HEK293 (cell line): ENCODE results near the gene DNAJB8.

ENCODE experiments used
- CTCF ChIA-PET: fragments of 350-600 bp; formaldehyde crosslinking; extraction: SDS; loops from one replicate; lab custom pipeline; 2021; ENCODE audit warnings: antibody characterized with exemption; lab: Yijun Ruan, JAX
- POLR2A ChIA-PET: fragments of 300-600 bp; formaldehyde crosslinking; extraction: SDS; loops from one replicate; lab custom pipeline; 2020; ENCODE audit warnings: antibody characterized with exemption, inconsistent platforms; lab: Yijun Ruan, JAX
- H3K27ac ChIP-seq: fragments of 200-500 bp; sonication (Bioruptor generic); 2 replicates; pipeline ENCODE4 v1.5.1; 2014; ENCODE audit warnings: low read depth, low read length, control low read depth, inconsistent platforms; ENCODE audit errors: extremely low read depth
- H3K36me3 ChIP-seq, 2 experiments: fragments of 200-500 bp in 1 of 2; sonication (Bioruptor generic) in 1 of 2; 1 replicate in 1 of 2; 2 replicates in 1 of 2; pipeline ENCODE4 v1.5.1; 2014 to 2017; ENCODE audit warnings: inconsistent platforms in 2 of 2, low read length in 2 of 2; ENCODE audit not compliant: control insufficient read depth in 2 of 2, insufficient read depth in 1 of 2
- H3K4me1 ChIP-seq: fragments of 200-500 bp; sonication (Bioruptor generic); 2 replicates; pipeline ENCODE4 v1.5.1; 2014; ENCODE audit warnings: mild to moderate bottlenecking, low read length, inconsistent platforms; ENCODE audit not compliant: control insufficient read depth, insufficient read depth
- H3K4me3 ChIP-seq: 2 replicates; pipeline ENCODE4 v1.5.1; 2011; ENCODE audit warnings: low read depth, mild to moderate bottlenecking, control low read depth, low read length, moderate library complexity
- H3K9me3 ChIP-seq: fragments of 200-500 bp; sonication (Bioruptor generic); 2 replicates; pipeline ENCODE4 v1.5.1; 2014; ENCODE audit warnings: low read depth, low read length, inconsistent platforms; ENCODE audit not compliant: control insufficient read depth, insufficient read depth
- BCL11A ChIP-seq: fragments of 450-650 bp; formaldehyde crosslinking; IDR thresholded peaks from 2 replicates; pipeline ENCODE4 v1.5.1; 2016; ENCODE audit warnings: low read depth, missing biosample characterization, missing genetic modification characterization
- GFI1B ChIP-seq: fragments of 450-650 bp; formaldehyde crosslinking; IDR thresholded peaks from 2 replicates; pipeline ENCODE4 v1.5.1; 2016; ENCODE audit warnings: missing biosample characterization, missing genetic modification characterization
- GLIS1 ChIP-seq: fragments of 450-650 bp; formaldehyde crosslinking; IDR thresholded peaks from 2 replicates; pipeline ENCODE4 v1.5.1; 2016; ENCODE audit warnings: missing biosample characterization, missing genetic modification characterization
- GLIS2 ChIP-seq: fragments of 450-650 bp; formaldehyde crosslinking; IDR thresholded peaks from 2 replicates; pipeline ENCODE4 v1.5.1; 2016; ENCODE audit warnings: missing biosample characterization, missing genetic modification characterization
- HOXC10 ChIP-seq: sonication (generic); formaldehyde crosslinking; IDR thresholded peaks from 2 replicates; pipeline ENCODE4 v1.8.1; 2023; ENCODE audit warnings: mild to moderate bottlenecking, missing genetic modification reagents
- HOXD13 ChIP-seq: sonication (generic); formaldehyde crosslinking; IDR thresholded peaks from 2 replicates; pipeline ENCODE4 v1.8.0; 2022; ENCODE audit warnings: missing genetic modification reagents, borderline replicate concordance
- KLF1 ChIP-seq: fragments of 450-650 bp; formaldehyde crosslinking; IDR thresholded peaks from 2 replicates; pipeline ENCODE4 v1.5.1; 2016; ENCODE audit warnings: missing biosample characterization, missing genetic modification characterization
- ZEB2 ChIP-seq: fragments of 450-650 bp; formaldehyde crosslinking; IDR thresholded peaks from 2 replicates; pipeline ENCODE4 v1.5.1; 2016; ENCODE audit warnings: missing biosample characterization, missing genetic modification characterization
- ZIC2 ChIP-seq: fragments of 450-650 bp; formaldehyde crosslinking; IDR thresholded peaks from 2 replicates; pipeline ENCODE4 v1.5.1; 2016; ENCODE audit warnings: missing biosample characterization, missing genetic modification characterization
- ZNF10 ChIP-seq: fragments of 450-650 bp; formaldehyde crosslinking; IDR thresholded peaks from 2 replicates; pipeline ENCODE4 v1.5.1; 2017; ENCODE audit warnings: missing biosample characterization, missing genetic modification characterization
- ZNF112 ChIP-seq: fragments of 450-650 bp; formaldehyde crosslinking; IDR thresholded peaks from 2 replicates; pipeline ENCODE4 v1.5.0; 2017; ENCODE audit warnings: missing biosample characterization, missing genetic modification characterization
- ZNF114 ChIP-seq: fragments of 450-650 bp; formaldehyde crosslinking; IDR thresholded peaks from 2 replicates; pipeline ENCODE4 v1.5.0; 2017; ENCODE audit warnings: missing biosample characterization, missing genetic modification characterization
- ZNF157 ChIP-seq: fragments of 450-650 bp; formaldehyde crosslinking; IDR thresholded peaks from 2 replicates; pipeline ENCODE4 v1.5.1; 2016; ENCODE audit warnings: missing biosample characterization, missing genetic modification characterization
- ZNF184 ChIP-seq: fragments of 450-650 bp; IDR thresholded peaks from 2 replicates; pipeline ENCODE4 v1.5.1; 2018; ENCODE audit warnings: missing biosample characterization, mild to moderate bottlenecking, missing genetic modification characterization
- ZNF24 ChIP-seq: fragments of 450-650 bp; formaldehyde crosslinking; IDR thresholded peaks from 2 replicates; pipeline ENCODE4 v1.5.1; 2016; ENCODE audit warnings: missing biosample characterization, missing genetic modification characterization
- ZNF366 ChIP-seq: fragments of 450-650 bp; formaldehyde crosslinking; conservative IDR thresholded peaks from 2 replicates; pipeline ENCODE4 v1.5.1; 2016; ENCODE audit warnings: missing biosample characterization, missing genetic modification characterization
- ZNF391 ChIP-seq: fragments of 450-650 bp; formaldehyde crosslinking; IDR thresholded peaks from 2 replicates; pipeline ENCODE4 v1.5.1; 2016; ENCODE audit warnings: low read depth, missing biosample characterization, missing genetic modification characterization, borderline replicate concordance
- ZNF521 ChIP-seq: fragments of 450-650 bp; formaldehyde crosslinking; IDR thresholded peaks from 2 replicates; pipeline ENCODE4 v1.5.1; 2017; ENCODE audit warnings: missing biosample characterization, mild to moderate bottlenecking, missing genetic modification characterization
- ZNF623 ChIP-seq: fragments of 450-650 bp; formaldehyde crosslinking; IDR thresholded peaks from 2 replicates; pipeline ENCODE4 v1.5.1; 2016; ENCODE audit warnings: missing biosample characterization, missing genetic modification characterization
- ZNF624 ChIP-seq: fragments of 450-650 bp; formaldehyde crosslinking; IDR thresholded peaks from 2 replicates; pipeline ENCODE4 v1.5.1; 2017; ENCODE audit warnings: missing biosample characterization, missing genetic modification characterization
- ZNF654 ChIP-seq: fragments of 450-650 bp; formaldehyde crosslinking; IDR thresholded peaks from 2 replicates; pipeline ENCODE4 v1.5.1; 2016; ENCODE audit warnings: low read depth, missing biosample characterization, missing genetic modification characterization
- ZNF664 ChIP-seq: fragments of 450-650 bp; formaldehyde crosslinking; IDR thresholded peaks from 2 replicates; pipeline ENCODE4 v1.5.1; 2016; ENCODE audit warnings: missing biosample characterization, missing genetic modification characterization
- ZNF785 ChIP-seq: fragments of 450-650 bp; formaldehyde crosslinking; IDR thresholded peaks from 2 replicates; pipeline ENCODE4 v1.5.1; 2016; ENCODE audit warnings: missing biosample characterization, missing genetic modification characterization
- ZXDB ChIP-seq: fragments of 450-650 bp; formaldehyde crosslinking; IDR thresholded peaks from 2 replicates; pipeline ENCODE4 v1.5.1; 2016; ENCODE audit warnings: missing biosample characterization, missing genetic modification characterization
- TF ChIP-seq, protein P1 (sequence below): fragments of 450-650 bp; formaldehyde crosslinking; IDR thresholded peaks from 2 replicates; pipeline ENCODE4 v1.5.1; 2016; ENCODE audit warnings: missing biosample characterization, missing genetic modification characterization, borderline replicate concordance
- TF ChIP-seq, protein P2 (sequence below): sonication (generic); formaldehyde crosslinking; IDR thresholded peaks from 2 replicates; pipeline ENCODE4 v1.8.1; 2022; ENCODE audit warnings: mild to moderate bottlenecking, moderate library complexity, missing genetic modification reagents
- TF ChIP-seq, protein P3 (sequence below): fragments of 450-650 bp; formaldehyde crosslinking; IDR thresholded peaks from 2 replicates; pipeline ENCODE4 v1.5.1; 2016; ENCODE audit warnings: missing biosample characterization, missing genetic modification characterization
- TF ChIP-seq, protein P4 (sequence below): fragments of 450-650 bp; formaldehyde crosslinking; IDR thresholded peaks from 2 replicates; pipeline ENCODE4 v1.5.1; 2016; ENCODE audit warnings: missing biosample characterization, missing genetic modification characterization

DNAJB8 gene

DNA sequence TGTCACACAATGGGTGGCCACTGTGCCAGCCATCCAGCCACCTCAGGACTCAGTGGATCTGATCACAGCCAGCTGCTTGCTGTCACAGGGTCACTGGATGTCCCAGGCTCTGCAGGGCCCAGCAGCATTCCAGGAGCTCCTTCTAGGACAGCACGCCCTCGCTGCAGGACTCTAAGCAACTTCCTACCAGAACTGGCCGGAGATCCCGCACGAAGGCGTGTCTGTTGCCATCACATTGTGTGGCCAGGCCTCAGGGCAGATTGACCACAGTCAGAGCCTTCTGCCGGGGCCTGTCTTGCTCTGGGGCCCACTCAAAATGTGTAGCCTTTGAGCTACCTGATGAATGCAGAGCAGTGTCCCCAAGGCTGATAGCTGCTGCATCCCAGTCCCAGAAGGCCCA is 24.6 kb downstream of the DNAJB8 start (continued):
- TF ChIP-seq, protein P1, sequence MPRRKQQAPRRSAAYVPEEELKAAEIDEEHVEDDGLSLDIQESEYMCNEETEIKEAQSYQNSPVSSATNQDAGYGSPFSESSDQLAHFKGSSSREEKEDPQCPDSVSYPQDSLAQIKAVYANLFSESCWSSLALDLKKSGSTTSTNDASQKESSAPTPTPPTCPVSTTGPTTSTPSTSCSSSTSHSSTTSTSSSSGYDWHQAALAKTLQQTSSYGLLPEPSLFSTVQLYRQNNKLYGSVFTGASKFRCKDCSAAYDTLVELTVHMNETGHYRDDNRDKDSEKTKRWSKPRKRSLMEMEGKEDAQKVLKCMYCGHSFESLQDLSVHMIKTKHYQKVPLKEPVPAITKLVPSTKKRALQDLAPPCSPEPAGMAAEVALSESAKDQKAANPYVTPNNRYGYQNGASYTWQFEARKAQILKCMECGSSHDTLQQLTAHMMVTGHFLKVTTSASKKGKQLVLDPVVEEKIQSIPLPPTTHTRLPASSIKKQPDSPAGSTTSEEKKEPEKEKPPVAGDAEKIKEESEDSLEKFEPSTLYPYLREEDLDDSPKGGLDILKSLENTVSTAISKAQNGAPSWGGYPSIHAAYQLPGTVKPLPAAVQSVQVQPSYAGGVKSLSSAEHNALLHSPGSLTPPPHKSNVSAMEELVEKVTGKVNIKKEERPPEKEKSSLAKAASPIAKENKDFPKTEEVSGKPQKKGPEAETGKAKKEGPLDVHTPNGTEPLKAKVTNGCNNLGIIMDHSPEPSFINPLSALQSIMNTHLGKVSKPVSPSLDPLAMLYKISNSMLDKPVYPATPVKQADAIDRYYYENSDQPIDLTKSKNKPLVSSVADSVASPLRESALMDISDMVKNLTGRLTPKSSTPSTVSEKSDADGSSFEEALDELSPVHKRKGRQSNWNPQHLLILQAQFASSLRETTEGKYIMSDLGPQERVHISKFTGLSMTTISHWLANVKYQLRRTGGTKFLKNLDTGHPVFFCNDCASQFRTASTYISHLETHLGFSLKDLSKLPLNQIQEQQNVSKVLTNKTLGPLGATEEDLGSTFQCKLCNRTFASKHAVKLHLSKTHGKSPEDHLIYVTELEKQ (tag by site-specific recombination): no peak
- TF ChIP-seq ZNF391 (tag by site-specific recombination) (no peak), HOXC10 (CRISPR knock-in tag) (no peak), ZNF24 (tag by site-specific recombination) (no peak)
- TF ChIP-seq, protein P2, sequence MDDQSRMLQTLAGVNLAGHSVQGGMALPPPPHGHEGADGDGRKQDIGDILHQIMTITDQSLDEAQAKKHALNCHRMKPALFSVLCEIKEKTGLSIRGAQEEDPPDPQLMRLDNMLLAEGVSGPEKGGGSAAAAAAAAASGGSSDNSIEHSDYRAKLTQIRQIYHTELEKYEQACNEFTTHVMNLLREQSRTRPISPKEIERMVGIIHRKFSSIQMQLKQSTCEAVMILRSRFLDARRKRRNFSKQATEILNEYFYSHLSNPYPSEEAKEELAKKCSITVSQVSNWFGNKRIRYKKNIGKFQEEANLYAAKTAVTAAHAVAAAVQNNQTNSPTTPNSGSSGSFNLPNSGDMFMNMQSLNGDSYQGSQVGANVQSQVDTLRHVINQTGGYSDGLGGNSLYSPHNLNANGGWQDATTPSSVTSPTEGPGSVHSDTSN (CRISPR knock-in tag): no peak

DNA sequence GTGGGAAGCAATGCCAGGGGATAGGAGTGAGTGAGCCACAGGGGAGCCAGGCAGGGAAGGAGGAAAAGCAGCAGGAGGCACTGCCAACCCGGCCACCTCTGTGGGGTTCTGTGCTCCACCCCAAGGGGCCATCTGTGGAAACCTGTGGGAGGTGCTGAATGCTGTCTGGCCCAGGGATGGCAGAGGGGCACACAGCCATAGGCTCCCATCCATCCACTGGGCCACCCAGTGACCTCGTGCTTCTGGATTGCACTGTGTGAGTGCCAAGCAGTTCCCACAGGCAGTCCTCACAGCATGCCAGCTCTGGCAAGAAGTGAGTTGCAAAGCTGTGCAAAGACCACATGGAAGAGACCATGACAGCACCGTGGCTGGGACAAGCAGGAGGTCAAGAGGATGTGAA is 27.5 kb downstream of the DNAJB8 start:
- Histone ChIP-seq H3K36me3 (no peaks in the 10 kb centered on the region), H3K4me1 (no peaks in the 10 kb centered on the region), H3K9me3 (no peaks in the 10 kb centered on the region), H3K27ac (no peak overlapping the region), H3K4me3 (no peak overlapping the region)
- CTCF ChIA-PET: interaction anchor here (0.6 kb wide), 2 partner anchors 29 to 53 kb away, joined by 3 read pairs; no protein-coding TSS in a partner anchor
- POLR2A ChIA-PET: no interaction called here
- TF ChIP-seq, protein P3, sequence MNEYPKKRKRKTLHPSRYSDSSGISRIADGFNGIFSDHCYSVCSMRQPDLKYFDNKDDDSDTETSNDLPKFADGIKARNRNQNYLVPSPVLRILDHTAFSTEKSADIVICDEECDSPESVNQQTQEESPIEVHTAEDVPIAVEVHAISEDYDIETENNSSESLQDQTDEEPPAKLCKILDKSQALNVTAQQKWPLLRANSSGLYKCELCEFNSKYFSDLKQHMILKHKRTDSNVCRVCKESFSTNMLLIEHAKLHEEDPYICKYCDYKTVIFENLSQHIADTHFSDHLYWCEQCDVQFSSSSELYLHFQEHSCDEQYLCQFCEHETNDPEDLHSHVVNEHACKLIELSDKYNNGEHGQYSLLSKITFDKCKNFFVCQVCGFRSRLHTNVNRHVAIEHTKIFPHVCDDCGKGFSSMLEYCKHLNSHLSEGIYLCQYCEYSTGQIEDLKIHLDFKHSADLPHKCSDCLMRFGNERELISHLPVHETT (tag by site-specific recombination): no peak
- TF ChIP-seq ZNF654 (tag by site-specific recombination) (no peak), BCL11A (tag by site-specific recombination) (no peak), ZNF785 (no peak), ZNF10 (tag by site-specific recombination) (no peak), GLIS1 (tag by site-specific recombination) (peak; percentile 96), ZIC2 (tag by site-specific recombination) (peak; percentile 99)

DNA sequence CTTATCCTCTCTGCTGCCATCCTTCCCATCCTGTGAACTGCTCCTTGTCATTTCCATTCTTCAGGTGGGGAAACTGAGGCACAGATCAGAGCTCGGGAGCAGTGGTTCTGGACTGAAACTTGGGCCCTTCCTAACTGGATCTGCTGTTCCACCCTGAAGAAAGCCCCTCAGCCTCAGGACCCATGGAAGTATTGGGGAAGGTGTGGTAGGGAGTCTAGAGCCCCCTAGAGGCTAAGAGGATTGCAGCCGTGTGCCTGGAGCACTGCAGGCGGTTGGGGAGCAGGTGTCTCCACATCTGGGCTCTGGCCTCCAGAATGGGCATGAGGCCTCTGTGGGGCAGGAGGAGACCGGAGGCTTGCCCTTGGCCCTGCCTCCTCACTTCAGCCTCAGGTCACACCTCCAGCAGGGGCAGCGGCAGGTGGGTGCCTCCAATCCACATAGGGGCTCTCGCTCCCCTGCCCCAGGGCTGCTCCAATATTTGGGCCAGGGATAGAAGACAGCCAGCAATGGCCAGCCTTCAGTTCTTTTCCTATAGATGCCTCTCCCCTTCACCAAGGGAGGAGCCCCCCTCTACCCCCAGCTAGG is 28.1 kb downstream of the DNAJB8 start:
- CTCF ChIA-PET: interaction anchor here (0.6 to 1.3 kb wide), 5 partner anchors 11 to 184 kb away, joined by 3 to 6 read pairs (median 4); no protein-coding TSS in a partner anchor
- TF ChIP-seq GFI1B: no peak
- TF ChIP-seq GLIS2: no peak
- no peak for TF ChIP-seq ZNF521 (tag by site-specific recombination)
- TF ChIP-seq, protein P4, sequence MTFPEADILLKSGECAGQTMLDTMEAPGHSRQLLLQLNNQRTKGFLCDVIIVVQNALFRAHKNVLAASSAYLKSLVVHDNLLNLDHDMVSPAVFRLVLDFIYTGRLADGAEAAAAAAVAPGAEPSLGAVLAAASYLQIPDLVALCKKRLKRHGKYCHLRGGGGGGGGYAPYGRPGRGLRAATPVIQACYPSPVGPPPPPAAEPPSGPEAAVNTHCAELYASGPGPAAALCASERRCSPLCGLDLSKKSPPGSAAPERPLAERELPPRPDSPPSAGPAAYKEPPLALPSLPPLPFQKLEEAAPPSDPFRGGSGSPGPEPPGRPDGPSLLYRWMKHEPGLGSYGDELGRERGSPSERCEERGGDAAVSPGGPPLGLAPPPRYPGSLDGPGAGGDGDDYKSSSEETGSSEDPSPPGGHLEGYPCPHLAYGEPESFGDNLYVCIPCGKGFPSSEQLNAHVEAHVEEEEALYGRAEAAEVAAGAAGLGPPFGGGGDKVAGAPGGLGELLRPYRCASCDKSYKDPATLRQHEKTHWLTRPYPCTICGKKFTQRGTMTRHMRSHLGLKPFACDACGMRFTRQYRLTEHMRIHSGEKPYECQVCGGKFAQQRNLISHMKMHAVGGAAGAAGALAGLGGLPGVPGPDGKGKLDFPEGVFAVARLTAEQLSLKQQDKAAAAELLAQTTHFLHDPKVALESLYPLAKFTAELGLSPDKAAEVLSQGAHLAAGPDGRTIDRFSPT (tag by site-specific recombination): no peak
- TF ChIP-seq ZNF366 (tag by site-specific recombination): no peak
- no peak for TF ChIP-seq ZNF114 (tag by site-specific recombination)
- TF ChIP-seq ZNF624 (tag by site-specific recombination): no peak
- no peak for TF ChIP-seq ZNF112 (tag by site-specific recombination)
- no peak for TF ChIP-seq ZXDB (tag by site-specific recombination)
- TF ChIP-seq ZNF623: no peak
- no peak for TF ChIP-seq ZNF157 (tag by site-specific recombination)
- no peak for TF ChIP-seq ZNF184
- TF ChIP-seq ZEB2 (tag by site-specific recombination): no peak
- no peak for TF ChIP-seq KLF1 (tag by site-specific recombination)
- TF ChIP-seq HOXD13 (CRISPR knock-in tag): no peak
- TF ChIP-seq ZNF664 (tag by site-specific recombination): no peak

More for the DNA sequence above, 28.1 kb downstream of the DNAJB8 start:
- POLR2A ChIA-PET: no interaction called here
- Histone ChIP-seq H3K36me3 (no peaks in the 10 kb centered on the region), H3K9me3 (no peaks in the 10 kb centered on the region), H3K4me3 (no peak overlapping the region), H3K27ac (no peak overlapping the region), H3K4me1 (no peaks in the 10 kb centered on the region)
